Stomach (tissue), 9 donors: ENCODE measurements around the gene PRICKLE1. TPM values are rescaled to one million over a fixed set of nuclear protein-coding genes. Genes with fewer than 3 reads are reported as not detected.

Source experiments
- DNase-seq, 2 donors: peaks; one replicate each; pipeline versions ENCODE4 v3.0.0 to v3.0.0-alpha.2; 2013 to 2019
- H3K27ac ChIP-seq, 5 donors: fragments of 200-600 bp in 4 of 5; sonication (generic) in 4 of 5; one replicate each; pipeline ENCODE4 v1.5.1; 2013 to 2019; ENCODE audit warnings: mild to moderate bottlenecking in 1 of 5, moderate library complexity in 1 of 5
- H3K27me3 ChIP-seq, 3 donors: fragments of 200-600 bp; sonication (generic); one replicate each; pipeline ENCODE4 v1.5.1; 2017 to 2019; ENCODE audit warnings: mixed run types in 1 of 3
- H3K36me3 ChIP-seq, 4 donors: fragments of 200-600 bp; sonication (generic); 1 replicate in 3 of 4; 2 replicates in 1 of 4; pipeline ENCODE4 v1.5.1; 2016 to 2019
- H3K4me1 ChIP-seq, 4 donors: fragments of 200-600 bp; sonication (generic); one replicate each; pipeline ENCODE4 v1.5.1; 2016 to 2019
- H3K4me3 ChIP-seq, 4 donors: fragments of 200-600 bp; sonication (generic) in 3 of 4; one replicate each; pipeline ENCODE4 v1.5.1; 2016 to 2019; ENCODE audit warnings: mild to moderate bottlenecking in 1 of 4
- H3K9me3 ChIP-seq, 4 donors: fragments of 200-600 bp; sonication (generic); one replicate each; pipeline ENCODE4 v1.5.1; 2016 to 2019
- CTCF ChIP-seq, 7 experiments: fragments of 450-650 bp in 4 of 7; fragments of 200-600 bp in 3 of 7; sonication (generic) in 3 of 7; IDR thresholded peaks; one replicate each; pipeline ENCODE4 v1.5.1; 2016 to 2019; ENCODE audit warnings: antibody characterized with exemption in 7 of 7, control low read depth in 2 of 7, mild to moderate bottlenecking in 1 of 7
- EP300 ChIP-seq: sonication (generic); formaldehyde crosslinking; IDR thresholded peaks from one replicate; pipeline ENCODE4 v1.6.1; 2017; ENCODE audit warnings: antibody characterized with exemption
- POLR2A ChIP-seq, 4 donors: fragments of 450-650 bp; IDR thresholded peaks; one replicate each; pipeline ENCODE4 v1.6.1; 2016; ENCODE audit warnings: antibody characterized with exemption in 4 of 4, control low read depth in 2 of 4, mild to moderate bottlenecking in 1 of 4, moderate library complexity in 1 of 4
- POLR2AphosphoS5 ChIP-seq, 3 donors: sonication (generic); formaldehyde crosslinking; IDR thresholded peaks; one replicate each; pipeline ENCODE4 v1.6.1; 2016; ENCODE audit warnings: antibody characterized with exemption in 3 of 3
- WGBS, 5 donors: extraction: QIAGEN DNeasy Blood & Tissue Kit in 3 of 5; methylation state at CpG; one replicate each; pipeline versions ENCODE4 v1.1.5 to v1.1.7; 2013 to 2018; 5-methylcytosine and 5-hydroxymethylcytosine counted together
- intact Hi-C: fragments of 100-400 bp; cut with DNase I; formaldehyde crosslinking; loops from one replicate; pipeline ENCODE4 v1.15.1; 2023; ENCODE audit warnings: low total_unique reads
- polyA plus RNA-seq, 3 donors: library from polyadenylated mRNA; stranded (reverse); fragments of 200-250 nt; gene quantifications; one replicate each; pipeline ENCODE4 v1.2.3, GENCODE V29; 2013
- total RNA-seq, 5 donors: library from RNA; depleted of rRNA; stranded (reverse); fragments of >200 nt; gene quantifications; one replicate each; pipeline versions ENCODE4 v1.1.0 to v1.2.3, GENCODE V29; 2014 to 2016
- donor health status: healthy with polysubstance abuse.
- donor health status: Bipolar disorder and iron deficiency.
- donor health status: healthy.

The PRICKLE1 gene
- total and polyA plus RNA-seq, 8 donors, result 0.80 to 15.1 (median 2.9) TPM

- TF ChIP-seq CTCF (IDR thresholded peaks at IDR 0.05) (no peak), POLR2AphosphoS5 (IDR thresholded peaks at IDR 0.05) (no peak), EP300 (no peak), POLR2A (IDR thresholded peaks at IDR 0.05) (no peak)
- no peak for DNase-seq
- H3K36me3 ChIP-seq, result no peaks in the 10 kb centered on the region
- H3K27ac ChIP-seq, result no peak overlapping the region
- 48 to 67% (median 61%) methylated on average over 5 of the region's 5 CpGs for WGBS, 5 donors
- H3K9me3 ChIP-seq, result no peaks in the 10 kb centered on the region
- H3K27me3 ChIP-seq, result no peaks in the 10 kb centered on the region
- peaks cover 12 to 35% (median 24%) of the 10 kb centered on the region in 4 donors for H3K4me1 ChIP-seq
- intact Hi-C loops, result no loop called here
- H3K4me3 ChIP-seq, result no peak overlapping the region
Observed at GRCh38 chr12:42576374-42576773, 13.2 kb downstream of the PRICKLE1 start.

DNA sequence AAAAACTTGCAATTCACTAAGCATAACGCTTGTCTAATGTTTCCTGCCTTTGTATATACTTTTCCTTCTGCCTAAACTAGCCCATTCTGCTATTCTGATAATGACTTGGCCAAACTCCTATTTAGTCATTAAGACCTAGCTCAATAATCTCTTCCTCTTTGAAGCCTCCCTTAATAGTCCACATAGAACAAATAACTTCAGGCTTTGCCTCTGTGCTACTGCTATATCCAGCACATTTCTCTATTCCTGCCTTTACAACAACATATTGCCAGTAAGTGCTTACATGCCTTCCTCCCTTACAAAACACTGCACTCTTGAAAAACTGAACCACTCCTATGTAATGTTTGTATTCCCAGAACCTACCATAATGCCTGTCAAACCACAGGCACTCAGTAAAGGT is 13.8 kb downstream of the PRICKLE1 start:
- TF ChIP-seq POLR2A (IDR thresholded peaks at IDR 0.05) (no peak), POLR2AphosphoS5 (IDR thresholded peaks at IDR 0.05) (peak in 1 of 3 donors; percentile 3)
- WGBS, 5 donors, result 13 to 28% (median 17%) methylated on average over 1 of the region's 1 CpG
- DNase-seq, result no peak

GRCh38 chr12:42574851-42575266 is 14.7 kb downstream of the PRICKLE1 start:
- H3K36me3 ChIP-seq, result no peaks in the 10 kb centered on the region
- intact Hi-C loops, result no loop called here
- DNase-seq, result no peak
- TF ChIP-seq EP300 (no peak), POLR2AphosphoS5 (IDR thresholded peaks at IDR 0.05) (no peak), POLR2A (IDR thresholded peaks at IDR 0.05) (no peak), CTCF (IDR thresholded peaks at IDR 0.05) (no peak)
- no peaks in the 10 kb centered on the region for H3K9me3 ChIP-seq
- no peaks in the 10 kb centered on the region for H3K27me3 ChIP-seq
- peak overlapping the region in 3 of 5 donors; percentile 34 to 53 (median 38) for H3K27ac ChIP-seq
- peaks cover 12 to 37% (median 28%) of the 10 kb centered on the region in 4 donors for H3K4me1 ChIP-seq
- H3K4me3 ChIP-seq, result no peak overlapping the region

More for the DNA sequence above, 13.8 kb downstream of the PRICKLE1 start:
- no peaks in the 10 kb centered on the region for H3K9me3 ChIP-seq
- H3K4me3 ChIP-seq, result no peak overlapping the region
- H3K27ac ChIP-seq, result peak overlapping the region in 4 of 5 donors; percentile 1 to 53 (median 36)
- H3K27me3 ChIP-seq, result no peaks in the 10 kb centered on the region
- intact Hi-C loops, result no loop called here
- no peaks in the 10 kb centered on the region for H3K36me3 ChIP-seq
- H3K4me1 ChIP-seq, result peaks cover 12 to 35% (median 24%) of the 10 kb centered on the region in 4 donors

DNA sequence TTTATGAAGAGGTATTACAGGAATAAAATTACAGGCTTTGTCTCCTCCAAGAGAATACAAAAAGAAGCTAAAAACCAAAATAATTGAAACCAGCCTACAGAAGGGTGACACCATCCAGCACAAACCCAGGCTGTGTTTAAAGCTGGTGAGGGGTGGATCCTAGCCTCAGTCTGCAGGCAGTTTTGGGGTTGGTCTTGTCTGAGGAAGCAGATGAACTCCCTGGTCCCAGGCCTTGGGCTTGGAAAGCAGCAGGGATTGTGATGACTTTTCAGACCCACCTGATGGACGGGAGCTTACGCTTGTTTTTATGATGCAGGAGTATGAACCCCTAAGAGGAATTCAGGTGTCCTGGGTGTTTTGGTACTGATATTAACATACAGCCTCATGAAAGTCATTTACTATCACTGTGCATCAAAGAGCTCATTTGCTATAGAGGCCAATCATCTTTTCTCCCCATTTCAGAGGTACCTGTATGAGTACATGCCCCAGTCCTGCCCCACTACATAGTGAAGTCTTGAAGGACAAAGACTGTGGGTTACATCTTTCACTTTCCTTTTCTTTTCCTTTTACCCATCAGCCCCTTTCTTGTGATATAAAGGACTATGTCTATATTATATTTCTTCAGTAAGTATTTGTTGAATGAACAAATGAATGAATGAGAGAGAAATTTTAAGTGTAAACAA is 18.1 kb downstream of the PRICKLE1 start:
- TF ChIP-seq POLR2AphosphoS5 (IDR thresholded peaks at IDR 0.05), result no peak
- no peak for TF ChIP-seq EP300
- no peak for TF ChIP-seq POLR2A (IDR thresholded peaks at IDR 0.05)
- TF ChIP-seq CTCF (IDR thresholded peaks at IDR 0.05), result no peak
- H3K27me3 ChIP-seq, result no peaks in the 10 kb centered on the region
- H3K9me3 ChIP-seq, result no peaks in the 10 kb centered on the region
- H3K27ac ChIP-seq, result no peak overlapping the region
- WGBS, 5 donors, result 87 to 98% (median 95%) methylated on average over 2 of the region's 2 CpGs
- no peak for DNase-seq
- H3K36me3 ChIP-seq, result no peaks in the 10 kb centered on the region
- peaks cover 11 to 41% (median 28%) of the 10 kb centered on the region in 4 donors for H3K4me1 ChIP-seq
- no peak overlapping the region for H3K4me3 ChIP-seq
- intact Hi-C loops, result no loop called here

DNA sequence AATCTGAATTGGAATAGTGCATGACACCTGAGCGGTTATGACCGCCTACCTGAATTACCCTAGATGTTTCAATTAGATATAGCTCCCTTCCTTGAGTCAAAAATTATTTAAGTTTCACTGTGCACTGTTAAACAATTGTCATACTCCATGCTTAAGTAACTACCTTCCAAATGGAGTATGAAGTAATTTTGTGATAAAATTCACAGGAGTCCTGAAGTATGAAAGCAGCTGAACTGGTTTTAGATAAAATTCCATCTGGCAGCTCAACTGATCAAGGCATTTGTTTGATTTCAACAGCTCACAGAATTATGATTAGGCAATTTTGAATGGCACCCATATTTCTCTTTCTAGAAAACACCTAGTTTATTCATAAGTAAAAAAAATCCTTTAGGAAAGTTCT is 19.5 kb downstream of the PRICKLE1 start:
- no peak overlapping the region for H3K4me3 ChIP-seq
- WGBS, 5 donors, result 34 to 70% (median 41%) methylated on average over 2 of the region's 2 CpGs
- peak in 1 of 2 donors; percentile 72 for DNase-seq
- intact Hi-C loops, result no loop called here
- H3K27ac ChIP-seq, result peak overlapping the region; percentile 20 to 86 (median 57)
- H3K36me3 ChIP-seq, result no peaks in the 10 kb centered on the region
- TF ChIP-seq CTCF (IDR thresholded peaks at IDR 0.05), result no peak
- TF ChIP-seq EP300, result no peak
- TF ChIP-seq POLR2A (IDR thresholded peaks at IDR 0.05), result no peak
- no peak for TF ChIP-seq POLR2AphosphoS5 (IDR thresholded peaks at IDR 0.05)
- no peaks in the 10 kb centered on the region for H3K9me3 ChIP-seq
- H3K27me3 ChIP-seq, result no peaks in the 10 kb centered on the region
- peaks cover 0 to 37% (median 19%) of the 10 kb centered on the region in 4 donors for H3K4me1 ChIP-seq
